IMR-90 (cell line): ENCODE measurements around the gene NCOA5. TPM values are rescaled to one million over a fixed set of nuclear protein-coding genes. Genes with fewer than 3 reads are reported as not detected.

Experiments used
- ATAC-seq: fragments of 200-7000 bp; cut with Tn5 transposase; 2 replicates; pipeline ENCODE4 v1.9.1; 2020; ENCODE audit warnings: low read depth, mild to moderate bottlenecking, moderate library complexity
- BruUV-seq: library from RNA; stranded (reverse); fragments of 400-500 nt; replicated peaks from 2 replicates; lab custom pipeline; 2021; lab: Mats Ljungman, UMichigan
- CTCF ChIA-PET: fragments of 300-600 bp; formaldehyde crosslinking; extraction: SDS; loops from one replicate; lab custom pipeline; 2021; ENCODE audit warnings: antibody characterized with exemption; lab: Yijun Ruan, JAX
- POLR2A ChIA-PET: fragments of 300-600 bp; sonication (Branson Sonifier 250); formaldehyde crosslinking; loops from one replicate; lab custom pipeline; 2022; ENCODE audit warnings: antibody characterized with exemption; ENCODE audit not compliant: unreplicated experiment; lab: Charles Lee
- DNase-seq: peaks from one replicate; pipeline ENCODE4 v3.0.0; 2013
- H2AFZ ChIP-seq: replicated peaks from 2 replicates; pipeline ENCODE3; 2013; ENCODE audit warnings: low read length, mild to moderate bottlenecking; ENCODE audit not compliant: poor library complexity
- H2AK5ac ChIP-seq: 2 replicates; pipeline ENCODE4 v1.6.1; 2013; ENCODE audit warnings: low read depth, low read length, inconsistent platforms
- H2AK9ac ChIP-seq: replicated peaks from 2 replicates; pipeline ENCODE3; 2013; ENCODE audit warnings: mild to moderate bottlenecking, low read depth, low read length, moderate library complexity; ENCODE audit not compliant: poor library complexity
- H2BK120ac ChIP-seq: 2 replicates; pipeline ENCODE4 v1.6.1; 2013; ENCODE audit warnings: low read depth, low read length, inconsistent platforms
- H2BK15ac ChIP-seq: 3 replicates; pipeline ENCODE4 v1.6.1; 2013; ENCODE audit warnings: low read depth, low read length, inconsistent platforms
- H2BK20ac ChIP-seq: 2 replicates; pipeline ENCODE4 v1.6.1; 2013; ENCODE audit warnings: low read depth, mild to moderate bottlenecking, inconsistent platforms, low read length, moderate library complexity
- H2BK5ac ChIP-seq: 2 replicates; pipeline ENCODE4 v1.6.1; 2013; ENCODE audit warnings: mild to moderate bottlenecking, low read depth, low read length, inconsistent platforms; ENCODE audit not compliant: poor library complexity, severe bottlenecking
- H3K14ac ChIP-seq: replicated peaks from 2 replicates; pipeline ENCODE4 v1.6.1; 2013; ENCODE audit warnings: low read depth, low read length, inconsistent platforms
- H3K18ac ChIP-seq: 2 replicates; pipeline ENCODE4 v1.6.1; 2013; ENCODE audit warnings: low read depth, low read length, control low read depth
- H3K23ac ChIP-seq: 2 replicates; pipeline ENCODE4 v1.6.1; 2013; ENCODE audit warnings: low read depth, low read length, inconsistent platforms
- H3K27ac ChIP-seq: 2 replicates; pipeline ENCODE4 v1.5.1; 2013; ENCODE audit warnings: mild to moderate bottlenecking, control low read depth, low read length; ENCODE audit not compliant: insufficient read depth
- H3K27me3 ChIP-seq: 2 replicates; pipeline ENCODE4 v1.6.1; 2013; ENCODE audit warnings: low read length; ENCODE audit not compliant: control insufficient read depth, insufficient read depth
- H3K36me3 ChIP-seq: 2 replicates; pipeline ENCODE4 v1.6.1; 2013; ENCODE audit warnings: low read length, mixed read lengths; ENCODE audit not compliant: control insufficient read depth, insufficient read depth
- H3K4ac ChIP-seq: 2 replicates; pipeline ENCODE4 v1.6.1; 2013; ENCODE audit warnings: low read depth, low read length, inconsistent platforms
- H3K4me1 ChIP-seq: 2 replicates; pipeline ENCODE4 v1.6.1; 2013; ENCODE audit warnings: low read length, mixed read lengths; ENCODE audit not compliant: control insufficient read depth, insufficient read depth
- H3K4me2 ChIP-seq: 2 replicates; pipeline ENCODE4 v1.6.1; 2013; ENCODE audit warnings: low read depth, mild to moderate bottlenecking, control low read depth, low read length, moderate library complexity
- H3K4me3 ChIP-seq: 2 replicates; pipeline ENCODE4 v1.5.1; 2013; ENCODE audit warnings: low read depth, mild to moderate bottlenecking, control low read depth, low read length, moderate library complexity; ENCODE audit not compliant: insufficient read depth
- H3K56ac ChIP-seq: 2 replicates; pipeline ENCODE4 v1.6.1; 2013; ENCODE audit warnings: low read length, inconsistent platforms; ENCODE audit not compliant: insufficient read depth; ENCODE audit errors: extremely low read depth
- H3K79me1 ChIP-seq, 2 experiments: 2 replicates each; pipeline ENCODE4 v1.6.1; 2013; ENCODE audit warnings: low read length in 2 of 2, inconsistent platforms in 1 of 2, low read depth in 1 of 2
- H3K9ac ChIP-seq: 2 replicates; pipeline ENCODE4 v1.6.1; 2013; ENCODE audit warnings: low read depth, low read length, control low read depth
- H3K9me1 ChIP-seq: 2 replicates; pipeline ENCODE4 v1.6.1; 2013; ENCODE audit warnings: low read length, inconsistent platforms; ENCODE audit not compliant: insufficient read depth
- H3K9me3 ChIP-seq: 2 replicates; pipeline ENCODE4 v1.6.1; 2013; ENCODE audit warnings: low read length; ENCODE audit not compliant: control insufficient read depth, insufficient read depth
- H4K20me1 ChIP-seq: 2 replicates; pipeline ENCODE4 v1.6.1; 2013; ENCODE audit warnings: low read length, inconsistent platforms; ENCODE audit not compliant: insufficient read depth
- H4K5ac ChIP-seq: 2 replicates; pipeline ENCODE4 v1.6.1; 2013; ENCODE audit warnings: mild to moderate bottlenecking, low read depth, low read length, control low read depth
- H4K8ac ChIP-seq, 2 experiments: 2 replicates each; pipeline ENCODE4 v1.6.1; 2013; ENCODE audit warnings: low read depth in 2 of 2, low read length in 2 of 2, control low read depth in 1 of 2, inconsistent platforms in 1 of 2
- H4K91ac ChIP-seq: 2 replicates; pipeline ENCODE4 v1.6.1; 2013; ENCODE audit warnings: low read depth, low read length, inconsistent platforms; ENCODE audit not compliant: insufficient read depth
- BHLHE40 ChIP-seq: fragments of 150-350 bp; IDR thresholded peaks from 2 replicates; pipeline ENCODE4 v1.6.1; 2016; ENCODE audit warnings: mild to moderate bottlenecking, low read depth, low read length
- CEBPB ChIP-seq: IDR thresholded peaks from 2 replicates; pipeline ENCODE4 v1.6.1; 2012; ENCODE audit warnings: low read depth, low read length, improper control_type of control experiment
- CHD1 ChIP-seq: IDR thresholded peaks from 2 replicates; pipeline ENCODE4 v1.6.1; 2012; ENCODE audit warnings: low read depth, low read length, improper control_type of control experiment
- CTCF ChIP-seq: conservative IDR thresholded peaks from 2 replicates; pipeline ENCODE4 v1.5.1; 2012; ENCODE audit warnings: mild to moderate bottlenecking, low read depth, low read length, improper control_type of control experiment
- ELK1 ChIP-seq: fragments of 150-350 bp; IDR thresholded peaks from 2 replicates; pipeline ENCODE4 v1.6.1; 2016; ENCODE audit warnings: low read depth, mild to moderate bottlenecking, low read length, moderate library complexity, borderline replicate concordance
- FOS ChIP-seq: fragments of 150-350 bp; IDR thresholded peaks from 2 replicates; pipeline ENCODE4 v1.6.1; 2016; ENCODE audit warnings: low read depth, low read length
- MAFK ChIP-seq: IDR thresholded peaks from 2 replicates; pipeline ENCODE4 v1.6.1; 2012; ENCODE audit warnings: low read depth, low read length, improper control_type of control experiment
- MAZ ChIP-seq: IDR thresholded peaks from 2 replicates; pipeline ENCODE4 v1.6.1; 2012; ENCODE audit warnings: low read depth, mild to moderate bottlenecking, low read length, improper control_type of control experiment, moderate library complexity, borderline replicate concordance
- MXI1 ChIP-seq: IDR thresholded peaks from 2 replicates; pipeline ENCODE4 v1.6.1; 2012; ENCODE audit warnings: low read depth, mild to moderate bottlenecking, low read length, moderate library complexity, borderline replicate concordance
- NFE2L2 ChIP-seq: fragments of 150-350 bp; IDR thresholded peaks from 2 replicates; pipeline ENCODE4 v1.6.1; 2016; ENCODE audit warnings: low read depth, mild to moderate bottlenecking, low read length
- POLR2A ChIP-seq: IDR thresholded peaks from 2 replicates; pipeline ENCODE4 v1.6.1; 2012; ENCODE audit warnings: mild to moderate bottlenecking, low read depth, low read length
- RAD21 ChIP-seq: IDR thresholded peaks from 2 replicates; pipeline ENCODE4 v1.6.1; 2012; ENCODE audit warnings: low read length, improper control_type of control experiment
- RCOR1 ChIP-seq: IDR thresholded peaks from 2 replicates; pipeline ENCODE4 v1.6.1; 2012; ENCODE audit warnings: mild to moderate bottlenecking, low read length, improper control_type of control experiment; ENCODE audit not compliant: insufficient replicate concordance
- RFX5 ChIP-seq: IDR thresholded peaks from 2 replicates; pipeline ENCODE4 v1.8.0; 2012; ENCODE audit warnings: low read depth, mild to moderate bottlenecking, low read length, moderate library complexity
- SMC3 ChIP-seq: fragments of 150-350 bp; IDR thresholded peaks from 2 replicates; pipeline ENCODE4 v1.6.1; 2016; ENCODE audit warnings: low read depth, mild to moderate bottlenecking, antibody characterized with exemption, low read length, moderate library complexity
- WGBS, 2 experiments: methylation state at CpG; one replicate each; pipeline versions ENCODE4 v1.1.5 to v1.1.7; 2013; ENCODE audit warnings: missing lambda C conversion rate in 2 of 2; ENCODE audit not compliant: insufficient read length in 1 of 2; ENCODE audit errors: extremely low coverage in 2 of 2; 5-methylcytosine and 5-hydroxymethylcytosine counted together
- dilution Hi-C: fragments of 300-500 bp; cut with HindIII; formaldehyde crosslinking; loops from one replicate; pipeline ENCODE4 v1.14.3; 2018; ENCODE audit warnings: low sequenced_read_pairs; ENCODE audit not compliant: unreplicated experiment
- in situ Hi-C: fragments of 300-500 bp; cut with MboI; formaldehyde crosslinking; loops from 3 replicates; pipeline ENCODE4 v1.14.3; 2019; ENCODE audit warnings: low sequenced_read_pairs, inconsistent platforms, mixed read lengths
- intact Hi-C: fragments of 100-400 bp; cut with micrococcal nuclease; formaldehyde crosslinking; loops from 2 replicates; pipeline ENCODE4 v1.10.0; 2022
- polyA plus RNA-seq, 3 experiments: library from polyadenylated mRNA; depleted of rRNA; stranded (reverse); fragments of >200 nt; gene quantifications; 2 replicates each; pipeline ENCODE4 v1.2.3, GENCODE V29; 2012; ENCODE audit warnings: low replicate concordance in 1 of 3
- total RNA-seq: library from RNA; depleted of rRNA; stranded (reverse); fragments of >200 nt; gene quantifications from 2 replicates; pipeline ENCODE4 v1.2.3, GENCODE V29; 2012
- TF ChIP-seq, protein P1 (sequence below): fragments of 150-350 bp; IDR thresholded peaks from 2 replicates; pipeline ENCODE4 v1.6.1; 2017; ENCODE audit warnings: mild to moderate bottlenecking, antibody characterized with exemption, low read length, low read depth

Gene NCOA5
- total and polyA plus RNA-seq, 2 of the 4 experiments (the other 2 are of a cell fraction), result 17.4 to 20.6 TPM

GRCh38 chr20:46071573-46071972, 18.2 kb downstream of the NCOA5 start:
- H3K27ac ChIP-seq, result no peak overlapping the region
- H4K8ac ChIP-seq, result no peak overlapping the region
- H2BK5ac ChIP-seq, result no peak overlapping the region
- CTCF ChIA-PET, result interaction anchor here (0.5 to 2.0 kb wide), 2 partner anchors 13 to 1179 kb away, joined by 3 to 10 read pairs; no protein-coding TSS in a partner anchor
- no peak overlapping the region for H4K5ac ChIP-seq
- TF ChIP-seq MAZ (no peak), SMC3 (no peak), CEBPB (no peak), NFE2L2 (no peak), ELK1 (no peak), POLR2A (no peak), MAFK (no peak), FOS (no peak), MXI1 (no peak), RAD21 (no peak), RCOR1 (no peak), RFX5 (no peak), CHD1 (no peak), CTCF (no peak), BHLHE40 (no peak)
- TF ChIP-seq, protein P1, sequence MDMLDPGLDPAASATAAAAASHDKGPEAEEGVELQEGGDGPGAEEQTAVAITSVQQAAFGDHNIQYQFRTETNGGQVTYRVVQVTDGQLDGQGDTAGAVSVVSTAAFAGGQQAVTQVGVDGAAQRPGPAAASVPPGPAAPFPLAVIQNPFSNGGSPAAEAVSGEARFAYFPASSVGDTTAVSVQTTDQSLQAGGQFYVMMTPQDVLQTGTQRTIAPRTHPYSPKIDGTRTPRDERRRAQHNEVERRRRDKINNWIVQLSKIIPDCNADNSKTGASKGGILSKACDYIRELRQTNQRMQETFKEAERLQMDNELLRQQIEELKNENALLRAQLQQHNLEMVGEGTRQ, result no peak
- peaks cover 2% of the 10 kb centered on the region; the same call in 1 of the 2 replicates for H3K4me1 ChIP-seq
- intact Hi-C loops, result loop anchor here (2.0 kb wide), 1 partner anchor 13 kb away; no protein-coding TSS in a partner anchor
- no peak overlapping the region for H2BK20ac ChIP-seq
- no peak overlapping the region for H3K9ac ChIP-seq
- H4K91ac ChIP-seq, result no peak overlapping the region
- ATAC-seq (no peak), DNase-seq (no peak)
- H2BK15ac ChIP-seq, result no peak overlapping the region
- no peaks in the 10 kb centered on the region for H3K27me3 ChIP-seq
- no peak overlapping the region for H3K4me2 ChIP-seq
- dilution Hi-C loops, result no loop called here
- H3K36me3 ChIP-seq, result peaks cover 28% of the 10 kb centered on the region
- H3K23ac ChIP-seq, result no peak overlapping the region
- H2AK5ac ChIP-seq, result no peak overlapping the region
- no peak overlapping the region for H2AK9ac ChIP-seq
- 0 out of 2 replicates have a peak overlapping the region, but pooled peaks have one; percentile 3 for H3K14ac ChIP-seq
- H3K79me1 ChIP-seq, result peaks cover 20 to 48% of the 10 kb centered on the region in 2 experiments
- H2BK120ac ChIP-seq, result no peak overlapping the region
- no peak overlapping the region for H3K56ac ChIP-seq
- no TSS peak for BruUV-seq
- peaks cover 26% of the 10 kb centered on the region for H4K20me1 ChIP-seq
- POLR2A ChIA-PET, result no interaction called here
- in situ Hi-C loops, result no loop called here
- H3K4me3 ChIP-seq, result no peak overlapping the region
- no peak overlapping the region for H3K18ac ChIP-seq
- H3K9me3 ChIP-seq, result no peaks in the 10 kb centered on the region
- 93% methylated on average over 2 of the region's 3 CpGs; no CpG with 5 or more reads in 1 of the 2 experiments for WGBS, 2 experiments
- peaks cover 14% of the 10 kb centered on the region for H3K9me1 ChIP-seq
- no peak overlapping the region for H2AFZ ChIP-seq
- no peak overlapping the region for H3K4ac ChIP-seq
